ENCODE measurements around the gene SPECC1.
"Not testable (repeated sequence)": the region's sequence is repeated elsewhere in the genome, so short reads cannot be mapped to it uniquely, and the experiment has no call there.

DNA sequence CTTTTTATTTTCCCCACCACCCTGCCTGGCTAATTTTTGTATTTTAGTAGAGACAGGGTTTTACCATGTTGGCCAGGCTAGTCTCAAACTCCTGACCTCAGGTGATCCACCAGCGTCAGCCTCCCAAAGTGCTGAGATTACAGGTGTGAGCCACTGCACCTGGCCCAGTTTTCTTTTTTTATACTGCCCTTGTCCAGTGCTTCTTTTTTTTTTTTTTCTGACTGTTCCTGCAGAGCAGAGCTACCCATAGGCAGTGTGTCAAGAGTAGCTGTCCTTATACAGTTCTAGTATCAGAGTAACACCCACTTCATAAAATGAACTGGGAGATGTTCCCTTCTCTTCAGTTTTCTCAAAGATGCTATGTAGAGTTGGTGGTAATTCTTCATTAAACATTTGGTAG lies 28.1 kb downstream of the SPECC1 start:
- not testable (repeated sequence) for TF ChIP-seq ELF4 (IDR thresholded peaks at IDR 0.05); NFRKB (IDR thresholded peaks at IDR 0.05); SP1 (IDR thresholded peaks at IDR 0.05); HDGF (IDR thresholded peaks at IDR 0.05; ENCODE audit: borderline replicate concordance); FOXM1 (IDR thresholded peaks at IDR 0.05; ENCODE audit: borderline replicate concordance); SUZ12 (IDR thresholded peaks at IDR 0.05)

All from HEK293T (cell line).